ENCODE data around the gene NPR1. TPM values are rescaled to one million over a fixed set of nuclear protein-coding genes. Genes with fewer than 3 reads are reported as not detected.

NPR1 gene
- total RNA-seq, 1 experiment from 2014 or later, result 16.5 TPM

GRCh38 chr1:153679337-153680119, 1.0 kb downstream of the NPR1 start (continued):
- TF ChIP-seq ZNF263 (CRISPR knock-in tag; IDR thresholded peaks at IDR 0.05; ENCODE audit: low read depth) (0 out of 2 replicates have a peak, but pooled peaks have one; percentile 40), PRRX2 (CRISPR knock-in tag; IDR thresholded peaks at IDR 0.05) (no peak), OVOL2 (CRISPR knock-in tag; IDR thresholded peaks at IDR 0.05; ENCODE audit: borderline replicate concordance) (no peak)

- Mint-ChIP-seq H3K4me1 (peaks cover 18% of the 10 kb centered on the region), H3K27ac (no peak overlapping the region), H3K27me3 (ENCODE audit: low read depth) (peaks cover 24% of the 10 kb centered on the region), H3K4me3 (peak overlapping the region; percentile 82), H3K9me3 (no peaks in the 10 kb centered on the region), H3K36me3 (peaks cover 7% of the 10 kb centered on the region; the same call in 1 of the 2 replicates)
- TF ChIP-seq ZNF317 (CRISPR knock-in tag; IDR thresholded peaks at IDR 0.05; ENCODE audit: borderline replicate concordance, low read depth) (no peak), ZNF512 (CRISPR knock-in tag; IDR thresholded peaks at IDR 0.05; ENCODE audit: borderline replicate concordance) (peak; percentile 58; the same call in 1 of the 2 replicates), NFE2L1 (CRISPR knock-in tag; IDR thresholded peaks at IDR 0.05) (0 out of 2 replicates have a peak, but pooled peaks have one; percentile 51)
- ChIA-PET CTCF (interaction anchor here (0.6 to 4.7 kb wide), 23 partner anchors 11 to 325 kb away, joined by 3 to 52 read pairs (median 5); partner anchors contain the start of genes CHTOP, INTS3, RAB13 and S100A13), POLR2A (interaction anchor here (0.7 to 2.2 kb wide), 7 partner anchors 14 to 104 kb away, joined by 3 to 10 read pairs (median 3); partner anchors contain the start of genes INTS3 and SLC27A3)
- ATAC-seq (peak; percentile 33), DNase-seq (ENCODE audit: low spot score) (peak; percentile 28)
These were observed 1.6 kb downstream of the NPR1 start for GRCh38 chr1:153680120-153680403.

- ATAC-seq (no peak), DNase-seq (ENCODE audit: low spot score) (no peak)
- Mint-ChIP-seq H3K36me3 (peaks cover 7% of the 10 kb centered on the region; the same call in 1 of the 2 replicates), H3K27ac (no peak overlapping the region), H3K4me3 (no peak overlapping the region), H3K9me3 (no peaks in the 10 kb centered on the region), H3K4me1 (peaks cover 14% of the 10 kb centered on the region), H3K27me3 (ENCODE audit: low read depth) (peaks cover 23% of the 10 kb centered on the region)
- TF ChIP-seq NFYB (CRISPR knock-in tag; conservative IDR thresholded peaks at IDR 0.05; ENCODE audit: low read depth) (no peak), ZNF263 (CRISPR knock-in tag; IDR thresholded peaks at IDR 0.05; ENCODE audit: low read depth) (no peak), MYBL2 (CRISPR knock-in tag; IDR thresholded peaks at IDR 0.05) (no peak), FOXP4 (CRISPR knock-in tag; IDR thresholded peaks at IDR 0.05) (no peak), OVOL2 (CRISPR knock-in tag; IDR thresholded peaks at IDR 0.05; ENCODE audit: borderline replicate concordance) (no peak), ZNF138 (CRISPR knock-in tag; conservative IDR thresholded peaks at IDR 0.05) (no peak), ATF1 (CRISPR knock-in tag; IDR thresholded peaks at IDR 0.05) (no peak)
- ChIA-PET CTCF (interaction anchor here (0.7 kb wide), 1 partner anchor 55 kb away, joined by 3 read pairs; the partner anchor contains the start of gene S100A13), POLR2A (no interaction called here)
These were observed 4.2 kb downstream of the NPR1 start for GRCh38 chr1:153682730-153683129.

GRCh38 chr1:153683854-153684253, 5.4 kb downstream of the NPR1 start:
- H3K4me3 Mint-ChIP-seq, result no peak overlapping the region
- H3K4me1 Mint-ChIP-seq, result peaks cover 11% of the 10 kb centered on the region
- no peak for TF ChIP-seq ETV6 (CRISPR knock-in tag; IDR thresholded peaks at IDR 0.05)
- no peak for TF ChIP-seq ARID4B (CRISPR knock-in tag; IDR thresholded peaks at IDR 0.05; ENCODE audit: borderline replicate concordance)
- no peak for TF ChIP-seq ZNF263 (CRISPR knock-in tag; IDR thresholded peaks at IDR 0.05; ENCODE audit: low read depth)
- no peak for TF ChIP-seq GABPB1 (CRISPR knock-in tag; IDR thresholded peaks at IDR 0.05)
- no peaks in the 10 kb centered on the region for H3K9me3 Mint-ChIP-seq
- ChIA-PET CTCF (interaction anchor here (0.6 kb wide), 1 partner anchor 39 kb away, joined by 3 read pairs; no protein-coding TSS in a partner anchor), POLR2A (interaction anchor here (0.7 kb wide), 1 partner anchor 32 kb away, joined by 4 read pairs; no protein-coding TSS in a partner anchor)
- DNase-seq (ENCODE audit: low spot score), result no peak
- H3K27me3 Mint-ChIP-seq (ENCODE audit: low read depth), result peaks cover 12% of the 10 kb centered on the region
- peaks cover 12% of the 10 kb centered on the region for H3K36me3 Mint-ChIP-seq
- ATAC-seq, result no peak
- peak overlapping the region; percentile 76 for H3K27ac Mint-ChIP-seq
